Measurements from ENCODE around the gene ETV5. TPM values are rescaled to one million over a fixed set of nuclear protein-coding genes. Genes with fewer than 3 reads are reported as not detected.

The ETV5 gene
- total RNA-seq, 1 donor, result 42.3 TPM

- Histone ChIP-seq H3K79me2 (ENCODE audit: insufficient read depth, low read length) (no peaks in the 10 kb centered on the region), H4K20me1 (ENCODE audit: insufficient read depth, low read length) (no peaks in the 10 kb centered on the region), H3K4me3 (ENCODE audit: insufficient read depth, low read length) (no peak overlapping the region), H3K4me2 (ENCODE audit: insufficient read depth, low read length) (no peak overlapping the region), H3K27me3 (ENCODE audit: insufficient read depth, low read length) (peaks cover 4% of the 10 kb centered on the region), H3K36me3 (ENCODE audit: insufficient read depth, low read length) (no peaks in the 10 kb centered on the region), H3K27ac (ENCODE audit: low read depth, low read length) (no peak overlapping the region), H2AFZ (ENCODE audit: low read length) (no peak overlapping the region), H3K9me3 (ENCODE audit: low read depth, low read length) (no peaks in the 10 kb centered on the region), H3K4me1 (ENCODE audit: insufficient read depth, low read length) (no peaks in the 10 kb centered on the region)
- no peak for TF ChIP-seq CTCF (IDR thresholded peaks at IDR 0.05; ENCODE audit: extremely low read depth, low read depth, low read length)
- no peak for DNase-seq (ENCODE audit: insufficient read length, low spot score, missing footprints)
These were observed 20.3 kb upstream of the ETV5 start for GRCh38 chr3:186129206-186129605.

- no peak for TF ChIP-seq CTCF (IDR thresholded peaks at IDR 0.05; ENCODE audit: extremely low read depth, low read depth, low read length)
- Histone ChIP-seq H3K4me3 (ENCODE audit: insufficient read depth, low read length) (no peak overlapping the region), H3K9me3 (ENCODE audit: low read depth, low read length) (no peaks in the 10 kb centered on the region), H4K20me1 (ENCODE audit: insufficient read depth, low read length) (no peaks in the 10 kb centered on the region), H3K4me1 (ENCODE audit: insufficient read depth, low read length) (no peaks in the 10 kb centered on the region), H3K79me2 (ENCODE audit: insufficient read depth, low read length) (no peaks in the 10 kb centered on the region), H3K36me3 (ENCODE audit: insufficient read depth, low read length) (no peaks in the 10 kb centered on the region), H3K27me3 (ENCODE audit: insufficient read depth, low read length) (peaks cover 10% of the 10 kb centered on the region), H3K4me2 (ENCODE audit: insufficient read depth, low read length) (no peak overlapping the region), H2AFZ (ENCODE audit: low read length) (no peak overlapping the region), H3K27ac (ENCODE audit: low read depth, low read length) (no peak overlapping the region)
- DNase-seq (ENCODE audit: insufficient read length, low spot score, missing footprints), result no peak
These were observed 19.3 kb upstream of the ETV5 start for GRCh38 chr3:186128158-186128557.

DNA sequence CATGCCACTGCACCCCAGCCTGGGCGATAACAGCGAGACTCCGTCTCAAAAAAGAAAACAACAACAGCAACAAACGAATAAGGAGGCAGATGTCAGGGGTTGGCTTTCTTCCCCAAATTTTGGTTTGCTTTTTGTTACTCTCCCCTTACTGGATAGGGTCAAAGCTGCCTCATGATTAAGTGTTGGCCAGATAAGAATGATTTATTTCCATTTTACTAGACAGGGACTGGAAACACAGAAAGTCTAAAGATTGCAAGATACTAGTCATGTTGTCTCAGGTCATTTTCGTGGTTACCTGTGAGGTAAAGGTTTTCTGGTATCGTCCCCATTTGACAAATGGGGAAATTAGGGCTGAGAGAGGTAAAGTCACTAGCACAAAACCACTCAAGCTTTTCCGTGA is 18.6 kb upstream of the ETV5 start:
- no peak overlapping the region for H3K27ac ChIP-seq (ENCODE audit: low read depth, low read length)
- H3K79me2 ChIP-seq (ENCODE audit: insufficient read depth, low read length), result no peaks in the 10 kb centered on the region
- no peaks in the 10 kb centered on the region for H4K20me1 ChIP-seq (ENCODE audit: insufficient read depth, low read length)
- no peaks in the 10 kb centered on the region for H3K36me3 ChIP-seq (ENCODE audit: insufficient read depth, low read length)
- no peak for DNase-seq (ENCODE audit: insufficient read length, low spot score, missing footprints)
- no peaks in the 10 kb centered on the region for H3K4me1 ChIP-seq (ENCODE audit: insufficient read depth, low read length)
- no peak overlapping the region for H2AFZ ChIP-seq (ENCODE audit: low read length)
- H3K4me2 ChIP-seq (ENCODE audit: insufficient read depth, low read length), result no peak overlapping the region
- H3K9me3 ChIP-seq (ENCODE audit: low read depth, low read length), result no peaks in the 10 kb centered on the region
- H3K4me3 ChIP-seq (ENCODE audit: insufficient read depth, low read length), result no peak overlapping the region
- TF ChIP-seq CTCF (IDR thresholded peaks at IDR 0.05; ENCODE audit: extremely low read depth, low read depth, low read length), result no peak
- peaks cover 13% of the 10 kb centered on the region for H3K27me3 ChIP-seq (ENCODE audit: insufficient read depth, low read length)

- H3K27me3 ChIP-seq (ENCODE audit: insufficient read depth, low read length), result peaks cover 13% of the 10 kb centered on the region
- H3K4me2 ChIP-seq (ENCODE audit: insufficient read depth, low read length), result no peak overlapping the region
- no peak overlapping the region for H3K4me3 ChIP-seq (ENCODE audit: insufficient read depth, low read length)
- H3K4me1 ChIP-seq (ENCODE audit: insufficient read depth, low read length), result no peaks in the 10 kb centered on the region
- no peak for TF ChIP-seq CTCF (IDR thresholded peaks at IDR 0.05; ENCODE audit: extremely low read depth, low read depth, low read length)
- H2AFZ ChIP-seq (ENCODE audit: low read length), result no peak overlapping the region
- H3K79me2 ChIP-seq (ENCODE audit: insufficient read depth, low read length), result no peaks in the 10 kb centered on the region
- H3K27ac ChIP-seq (ENCODE audit: low read depth, low read length), result no peak overlapping the region
- no peaks in the 10 kb centered on the region for H3K9me3 ChIP-seq (ENCODE audit: low read depth, low read length)
- no peak for DNase-seq (ENCODE audit: insufficient read length, low spot score, missing footprints)
- H4K20me1 ChIP-seq (ENCODE audit: insufficient read depth, low read length), result no peaks in the 10 kb centered on the region
- no peaks in the 10 kb centered on the region for H3K36me3 ChIP-seq (ENCODE audit: insufficient read depth, low read length)
These were observed 16.2 kb upstream of the ETV5 start for GRCh38 chr3:186125118-186125517.

All from osteoblast (primary cell).